ENCODE results near the gene P2RY8. TPM values are rescaled to one million over a fixed set of nuclear protein-coding genes. Genes with fewer than 3 reads are reported as not detected.

The P2RY8 gene
- total RNA-seq: 2.9 TPM

GRCh38 chrX:1537031-1537715 lies at the start of gene P2RY8:
TSS of gene P2RY8 (minus strand) at chrX:1537185. CDS start at chrX:1466558, 70,627 bp downstream.

GRCh38 chrX:1452516-1453394 lies 84.2 kb downstream of the P2RY8 start, which contains the start of gene ASMTL:
TSS of gene ASMTL (minus strand) at chrX:1452909. CDS start at chrX:1452840, 69 bp downstream.

Other genes with a start within 250 kb of the P2RY8 start
- 6.2 TPM for gene IL3RA, start 200.4 kb downstream of the P2RY8 start, total RNA-seq
- gene SLC25A6, start 145.1 kb downstream of the P2RY8 start, total RNA-seq: 367 TPM
- 27.3 TPM for gene ASMTL, start 84.3 kb downstream of the P2RY8 start, total RNA-seq
- gene AKAP17A, start 54.4 kb upstream of the P2RY8 start, total RNA-seq: 47.3 TPM
- not detected for gene ASMT, start 77.9 kb upstream of the P2RY8 start, total RNA-seq

Data from metanephros (tissue), 1 donor.